ENCODE results near the gene KCNMA1. TPM values are rescaled to one million over a fixed set of nuclear protein-coding genes. Genes with fewer than 3 reads are reported as not detected.
A peak's percentile ranks its signal among the peaks of the same experiment; 100 is the strongest.

Gene KCNMA1
- total and polyA plus RNA-seq, 4 donors = 36.2 to 95.0 (median 54.3) TPM

DNA sequence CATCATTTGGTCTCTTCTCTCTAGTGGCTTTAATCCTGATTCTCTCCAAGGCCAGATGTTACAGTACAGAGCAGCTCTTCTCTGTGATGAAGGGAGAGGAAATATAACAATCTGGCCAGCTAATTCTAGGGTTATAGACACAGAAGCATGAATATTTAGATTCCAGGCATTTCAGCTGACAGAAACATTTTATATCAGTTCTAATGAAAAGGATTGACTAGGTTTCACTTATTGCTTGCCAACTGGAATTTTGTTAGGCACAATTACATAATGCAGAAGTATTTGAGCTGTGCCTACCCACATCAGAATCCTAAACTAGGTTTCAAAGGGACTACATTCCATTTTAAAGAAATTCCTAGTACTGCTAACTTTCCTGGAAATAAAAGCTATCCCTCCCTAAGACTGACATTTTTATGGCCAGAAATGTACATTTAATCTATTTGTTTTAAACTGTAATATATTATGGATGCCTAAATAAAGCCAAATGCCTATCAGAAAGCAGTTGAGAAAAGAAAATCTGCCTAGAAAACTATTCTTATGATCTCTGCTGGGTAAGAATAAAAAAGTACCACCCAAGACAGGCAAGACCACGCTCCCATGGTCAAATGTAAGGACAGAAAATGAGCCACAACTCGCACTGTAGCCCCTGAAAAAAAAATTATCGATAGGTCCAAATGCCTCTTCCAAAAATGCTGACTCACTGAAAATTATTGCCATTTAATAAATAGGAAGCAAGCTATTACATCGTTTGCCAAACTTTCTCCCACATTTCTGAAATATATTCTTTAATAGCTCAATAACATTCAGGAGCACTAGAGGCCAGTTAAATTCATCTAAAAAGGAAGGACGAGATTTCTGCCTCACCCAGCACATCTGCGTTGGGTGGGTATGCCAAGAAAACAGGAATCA lies 498.1 kb downstream of the KCNMA1 start:
- Histone ChIP-seq H3K27me3 (ENCODE audit: control insufficient read depth, insufficient read depth, low read length) (no peaks in the 10 kb centered on the region), H3K4me3 (ENCODE audit: low read depth, low read length) (no peak overlapping the region), H3K9me3 (ENCODE audit: control insufficient read depth, insufficient read depth, low read length) (no peaks in the 10 kb centered on the region), H3K36me3 (ENCODE audit: control insufficient read depth, insufficient read depth, low read length) (no peaks in the 10 kb centered on the region), H3K4me1 (ENCODE audit: control insufficient read depth, insufficient read depth, low read length) (no peaks in the 10 kb centered on the region), H3K27ac (ENCODE audit: low read depth, low read length) (no peak overlapping the region)
- 94% methylated on average over 5 of the region's 6 CpGs for WGBS (ENCODE audit: insufficient coverage)
- DNase-seq (ENCODE audit: low read depth in 4 of 6, low spot score in 6 of 6) = no peak

DNA sequence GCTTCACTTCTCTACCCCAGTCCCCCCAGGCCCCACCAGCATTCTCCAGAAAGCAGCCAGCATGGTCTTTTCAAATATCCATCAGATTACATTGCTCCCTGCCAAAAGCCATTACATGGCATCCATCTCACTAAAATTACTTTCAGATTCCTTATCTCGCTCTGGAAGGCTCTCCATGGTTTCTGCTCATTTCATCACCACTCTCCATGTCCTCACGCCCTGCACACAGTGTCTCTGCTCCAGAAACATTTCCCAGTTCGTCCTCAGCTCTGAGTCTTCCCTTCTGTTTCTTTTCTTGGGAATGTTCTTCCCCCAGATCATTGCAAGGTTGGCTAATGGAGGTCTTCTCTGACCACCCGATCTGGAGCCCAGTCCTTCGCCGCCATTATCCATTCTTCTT lies 499.1 kb downstream of the KCNMA1 start:
- 94% methylated on average over 5 of the region's 6 CpGs for WGBS (ENCODE audit: insufficient coverage)

GRCh38 chr10:77135555-77135954 lies 502.1 kb downstream of the KCNMA1 start:
- no peaks in the 10 kb centered on the region for H3K36me3 ChIP-seq (ENCODE audit: control insufficient read depth, insufficient read depth, low read length)
- no peaks in the 10 kb centered on the region for H3K4me1 ChIP-seq (ENCODE audit: control insufficient read depth, insufficient read depth, low read length)
- no peaks in the 10 kb centered on the region for H3K9me3 ChIP-seq (ENCODE audit: control insufficient read depth, insufficient read depth, low read length)
- no CpG with 5 or more reads among the region's 3 CpGs for WGBS (ENCODE audit: insufficient coverage)
- no peak overlapping the region for H3K27ac ChIP-seq (ENCODE audit: low read depth, low read length)
- no peak overlapping the region for H3K4me3 ChIP-seq (ENCODE audit: low read depth, low read length)
- no peak for DNase-seq (ENCODE audit: low read depth in 4 of 6, low spot score in 6 of 6)
- no peaks in the 10 kb centered on the region for H3K27me3 ChIP-seq (ENCODE audit: control insufficient read depth, insufficient read depth, low read length)

More for the DNA sequence above, 499.1 kb downstream of the KCNMA1 start:
- H3K27ac ChIP-seq (ENCODE audit: low read depth, low read length) = no peak overlapping the region
- H3K36me3 ChIP-seq (ENCODE audit: control insufficient read depth, insufficient read depth, low read length) = no peaks in the 10 kb centered on the region
- DNase-seq (ENCODE audit: low read depth in 4 of 6, low spot score in 6 of 6) = no peak
- H3K27me3 ChIP-seq (ENCODE audit: control insufficient read depth, insufficient read depth, low read length) = no peaks in the 10 kb centered on the region
- H3K9me3 ChIP-seq (ENCODE audit: control insufficient read depth, insufficient read depth, low read length) = no peaks in the 10 kb centered on the region
- H3K4me3 ChIP-seq (ENCODE audit: low read depth, low read length) = no peak overlapping the region
- no peaks in the 10 kb centered on the region for H3K4me1 ChIP-seq (ENCODE audit: control insufficient read depth, insufficient read depth, low read length)

DNA sequence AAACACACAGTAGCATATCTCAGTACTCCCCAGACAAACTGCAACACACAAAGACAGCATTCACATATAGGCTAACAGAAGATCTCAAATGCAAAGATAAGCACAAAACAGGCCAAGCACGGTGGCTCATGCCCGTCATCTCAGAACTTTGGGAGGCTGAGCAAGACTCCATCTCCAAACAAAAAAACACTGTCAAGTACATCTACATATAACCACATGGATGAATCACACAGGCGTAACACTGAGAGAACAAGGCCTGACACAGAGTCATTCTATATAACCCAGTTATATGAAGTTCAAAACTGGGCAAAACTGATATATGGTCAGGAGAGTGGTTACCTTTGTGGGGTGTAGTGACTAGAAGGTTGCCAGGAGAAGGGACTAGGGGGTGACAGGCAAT lies 506.4 kb downstream of the KCNMA1 start:
- no peaks in the 10 kb centered on the region for H3K4me1 ChIP-seq (ENCODE audit: control insufficient read depth, insufficient read depth, low read length)
- no peaks in the 10 kb centered on the region for H3K36me3 ChIP-seq (ENCODE audit: control insufficient read depth, insufficient read depth, low read length)
- 82% methylated on average over 2 of the region's 3 CpGs for WGBS (ENCODE audit: insufficient coverage)

GRCh38 chr10:77127243-77127642 lies 510.4 kb downstream of the KCNMA1 start:
- Histone ChIP-seq H3K4me3 (ENCODE audit: low read depth, low read length) (no peak overlapping the region), H3K36me3 (ENCODE audit: control insufficient read depth, insufficient read depth, low read length) (no peaks in the 10 kb centered on the region), H3K9me3 (ENCODE audit: control insufficient read depth, insufficient read depth, low read length) (no peaks in the 10 kb centered on the region), H3K27me3 (ENCODE audit: control insufficient read depth, insufficient read depth, low read length) (no peaks in the 10 kb centered on the region), H3K27ac (ENCODE audit: low read depth, low read length) (no peak overlapping the region), H3K4me1 (ENCODE audit: control insufficient read depth, insufficient read depth, low read length) (no peaks in the 10 kb centered on the region)
- no peak for DNase-seq (ENCODE audit: low read depth in 4 of 6, low spot score in 6 of 6)
- WGBS (ENCODE audit: insufficient coverage) = 86% methylated on average over 1 of the region's 1 CpG

More for the DNA sequence above, 506.4 kb downstream of the KCNMA1 start:
- H3K4me3 ChIP-seq (ENCODE audit: low read depth, low read length) = no peak overlapping the region
- no peak overlapping the region for H3K27ac ChIP-seq (ENCODE audit: low read depth, low read length)
- no peaks in the 10 kb centered on the region for H3K9me3 ChIP-seq (ENCODE audit: control insufficient read depth, insufficient read depth, low read length)
- DNase-seq (ENCODE audit: low read depth in 4 of 6, low spot score in 6 of 6) = no peak
- no peaks in the 10 kb centered on the region for H3K27me3 ChIP-seq (ENCODE audit: control insufficient read depth, insufficient read depth, low read length)

DNA sequence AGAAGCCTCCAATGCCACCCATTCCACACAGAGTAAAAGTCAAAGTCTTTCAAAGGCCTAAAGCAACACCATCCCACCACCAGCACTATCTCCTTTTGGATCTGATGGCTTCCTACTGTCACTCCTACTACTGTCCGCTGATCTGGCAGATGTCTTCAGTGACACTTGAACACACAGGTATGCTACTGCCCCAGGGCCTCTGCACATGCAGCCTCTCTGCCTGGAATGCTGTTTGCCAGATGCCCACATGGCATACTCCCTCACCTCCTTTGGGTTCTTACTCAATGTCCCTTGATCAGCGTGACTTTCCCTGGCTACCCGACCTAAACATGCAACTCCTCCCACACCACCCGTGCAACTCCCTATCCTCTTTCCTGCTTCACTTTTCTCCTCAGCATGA lies 512.4 kb downstream of the KCNMA1 start:
- Histone ChIP-seq H3K4me1 (ENCODE audit: control insufficient read depth, insufficient read depth, low read length) (peaks cover 3% of the 10 kb centered on the region), H3K27ac (ENCODE audit: low read depth, low read length) (no peak overlapping the region), H3K9me3 (ENCODE audit: control insufficient read depth, insufficient read depth, low read length) (no peaks in the 10 kb centered on the region), H3K36me3 (ENCODE audit: control insufficient read depth, insufficient read depth, low read length) (no peaks in the 10 kb centered on the region), H3K4me3 (ENCODE audit: low read depth, low read length) (no peak overlapping the region), H3K27me3 (ENCODE audit: control insufficient read depth, insufficient read depth, low read length) (no peaks in the 10 kb centered on the region)
- WGBS (ENCODE audit: insufficient coverage) = 87% methylated on average over 3 of the region's 4 CpGs
- no peak for DNase-seq (ENCODE audit: low read depth in 4 of 6, low spot score in 6 of 6)

- H3K4me1 ChIP-seq (ENCODE audit: control insufficient read depth, insufficient read depth, low read length) = peaks cover 3% of the 10 kb centered on the region
- no peaks in the 10 kb centered on the region for H3K9me3 ChIP-seq (ENCODE audit: control insufficient read depth, insufficient read depth, low read length)
- 100% methylated on average over 4 of the region's 5 CpGs for WGBS (ENCODE audit: insufficient coverage)
- H3K36me3 ChIP-seq (ENCODE audit: control insufficient read depth, insufficient read depth, low read length) = no peaks in the 10 kb centered on the region
- H3K4me3 ChIP-seq (ENCODE audit: low read depth, low read length) = no peak overlapping the region
- H3K27me3 ChIP-seq (ENCODE audit: control insufficient read depth, insufficient read depth, low read length) = no peaks in the 10 kb centered on the region
- no peak overlapping the region for H3K27ac ChIP-seq (ENCODE audit: low read depth, low read length)
- DNase-seq (ENCODE audit: low read depth in 4 of 6, low spot score in 6 of 6) = no peak
Measured at GRCh38 chr10:77123330-77123729, 514.3 kb downstream of the KCNMA1 start.

GRCh38 chr10:77121829-77122228 lies 515.8 kb downstream of the KCNMA1 start:
- H3K27ac ChIP-seq (ENCODE audit: low read depth, low read length) = no peak overlapping the region
- 80% methylated on average over 4 of the region's 10 CpGs for WGBS (ENCODE audit: insufficient coverage)

GRCh38 chr10:77120666-77121376 lies 516.8 kb downstream of the KCNMA1 start:
- Histone ChIP-seq H3K27ac (ENCODE audit: low read depth, low read length) (no peak overlapping the region), H3K27me3 (ENCODE audit: control insufficient read depth, insufficient read depth, low read length) (no peaks in the 10 kb centered on the region), H3K4me1 (ENCODE audit: control insufficient read depth, insufficient read depth, low read length) (peaks cover 3% of the 10 kb centered on the region), H3K9me3 (ENCODE audit: control insufficient read depth, insufficient read depth, low read length) (no peaks in the 10 kb centered on the region), H3K36me3 (ENCODE audit: control insufficient read depth, insufficient read depth, low read length) (no peaks in the 10 kb centered on the region), H3K4me3 (ENCODE audit: low read depth, low read length) (no peak overlapping the region)
- WGBS (ENCODE audit: insufficient coverage) = 81% methylated on average over 1 of the region's 4 CpGs
- DNase-seq (ENCODE audit: low read depth in 4 of 6, low spot score in 6 of 6) = peak in 1 of 6 donors; percentile 21

More at GRCh38 chr10:77121829-77122228, 515.8 kb downstream of the KCNMA1 start:
- no peak for DNase-seq (ENCODE audit: low read depth in 4 of 6, low spot score in 6 of 6)
- no peaks in the 10 kb centered on the region for H3K27me3 ChIP-seq (ENCODE audit: control insufficient read depth, insufficient read depth, low read length)
- H3K36me3 ChIP-seq (ENCODE audit: control insufficient read depth, insufficient read depth, low read length) = no peaks in the 10 kb centered on the region
- peaks cover 3% of the 10 kb centered on the region for H3K4me1 ChIP-seq (ENCODE audit: control insufficient read depth, insufficient read depth, low read length)
- no peak overlapping the region for H3K4me3 ChIP-seq (ENCODE audit: low read depth, low read length)
- no peaks in the 10 kb centered on the region for H3K9me3 ChIP-seq (ENCODE audit: control insufficient read depth, insufficient read depth, low read length)

Measured in spinal cord (tissue), 10 donors.